Activated CD4-positive, alpha-beta T cell treated with anti-CD3 and anti-CD28 coated beads, Interleukin-2, amount 50 U/mL, for 24 hours (primary cell): ENCODE measurements around the gene STAP1.
A peak's percentile ranks its signal among the peaks of the same experiment; 100 is the strongest.

ENCODE experiments used
- DNase-seq, 2 donors: peaks; one replicate each; pipeline ENCODE4 v3.0.0-alpha.2; 2020; ENCODE audit warnings: low read depth in 1 of 2, low spot score in 1 of 2

STAP1 gene

DNA sequence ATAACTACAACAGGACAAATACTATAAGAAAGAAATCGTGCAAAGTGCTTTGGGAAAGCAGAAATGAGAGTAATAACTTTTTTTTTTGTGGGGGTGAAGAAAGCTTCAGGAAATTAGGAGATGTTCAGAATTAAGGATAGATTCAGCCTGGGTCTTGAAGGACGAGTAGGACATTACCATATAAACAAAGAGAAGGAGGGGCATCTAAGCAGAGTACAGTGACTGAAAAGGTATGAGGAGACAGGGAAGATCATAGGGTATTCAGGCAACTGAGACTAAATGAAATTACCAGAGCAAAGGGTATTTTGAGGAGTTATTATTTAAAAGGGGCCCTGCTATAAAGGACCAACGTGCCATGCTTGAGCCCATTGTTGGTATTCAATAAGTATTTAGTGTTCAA is 3.1 kb upstream of the STAP1 start:
- no peak for DNase-seq

- no peak for DNase-seq
Observed at GRCh38 chr4:67556436-67556835, 2.1 kb upstream of the STAP1 start.

DNA sequence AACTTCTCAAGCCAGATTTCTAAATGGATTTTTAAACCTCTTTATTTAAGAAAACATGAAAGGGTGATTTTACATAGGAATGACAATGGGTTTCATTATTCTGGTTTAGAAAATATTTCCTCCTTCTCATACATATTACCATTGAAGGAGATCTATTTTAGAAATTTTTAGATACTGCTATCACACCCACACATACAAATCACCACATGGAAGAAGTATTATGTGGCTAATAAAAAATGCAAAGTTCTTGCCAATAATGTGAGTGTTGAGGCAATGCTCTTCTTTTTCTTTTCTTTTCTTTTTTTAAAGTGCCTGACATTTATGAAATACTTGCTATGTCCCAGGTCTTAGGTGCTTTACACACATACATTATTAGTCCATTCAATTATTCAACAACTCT is 6.8 kb downstream of the STAP1 start:
- DNase-seq: no peak

- no peak for DNase-seq
Observed at GRCh38 chr4:67566335-67566734, 7.8 kb downstream of the STAP1 start.

- DNase-seq: no peak
Observed at GRCh38 chr4:67568820-67569219, 10.3 kb downstream of the STAP1 start.

DNA sequence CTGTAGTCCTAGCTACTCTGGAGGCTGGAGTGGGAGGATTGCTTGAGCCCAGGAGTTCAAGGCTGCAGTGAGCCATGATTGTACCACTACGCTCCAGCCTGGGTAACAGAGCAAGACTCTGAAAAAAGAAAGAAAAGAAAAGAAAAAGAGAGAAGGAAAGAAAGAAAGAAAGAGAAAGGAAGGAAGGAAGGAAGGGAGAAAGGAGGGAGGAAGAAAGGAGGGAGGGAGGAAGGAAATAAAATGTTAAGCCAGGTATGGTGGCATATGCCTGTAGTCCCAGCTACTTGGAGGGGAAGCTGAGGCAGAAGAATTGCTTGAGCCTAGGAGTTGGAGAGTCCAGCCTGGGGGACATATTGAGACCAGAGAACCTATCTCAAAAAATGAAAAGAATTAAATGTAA is 12.0 kb downstream of the STAP1 start:
- no peak for DNase-seq

DNA sequence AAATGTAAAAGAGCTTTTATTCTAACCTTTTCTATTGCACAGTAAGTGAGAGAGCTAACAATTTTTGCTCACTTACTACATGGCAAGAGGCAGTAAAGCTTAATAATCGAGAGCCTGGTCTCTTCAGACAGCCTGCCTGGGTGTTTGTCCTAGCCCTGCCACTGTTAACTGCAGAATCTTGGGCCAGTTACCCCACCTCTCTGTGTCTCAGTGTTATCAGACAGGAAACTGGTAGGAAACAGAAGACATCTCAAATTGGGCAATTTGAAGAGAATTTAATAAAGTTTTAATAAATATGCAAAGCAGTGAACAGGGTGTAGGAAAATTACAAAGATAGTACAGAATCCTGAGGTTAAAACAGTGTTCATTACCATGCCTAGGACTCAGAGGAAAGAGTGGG is 13.4 kb downstream of the STAP1 start:
- no peak for DNase-seq

DNA sequence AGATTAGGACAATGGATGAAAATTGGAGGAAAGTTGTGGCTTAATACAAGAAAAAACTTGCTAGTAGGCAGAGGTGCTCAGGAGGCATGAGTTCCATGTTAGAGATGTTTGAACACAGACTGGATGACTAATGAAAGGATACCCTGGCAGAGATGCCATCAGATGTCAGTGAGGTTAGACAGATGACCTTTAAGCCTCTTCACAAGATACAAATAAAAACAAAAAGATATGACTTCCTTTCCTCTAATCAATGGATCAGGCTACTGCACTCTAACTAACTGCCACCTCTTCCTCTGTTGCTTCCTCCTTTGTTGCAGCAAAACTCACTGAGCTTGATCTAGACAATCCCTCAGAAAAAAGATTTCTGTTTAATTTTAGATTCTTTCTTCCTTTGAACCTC is 14.7 kb downstream of the STAP1 start:
- no peak for DNase-seq

DNA sequence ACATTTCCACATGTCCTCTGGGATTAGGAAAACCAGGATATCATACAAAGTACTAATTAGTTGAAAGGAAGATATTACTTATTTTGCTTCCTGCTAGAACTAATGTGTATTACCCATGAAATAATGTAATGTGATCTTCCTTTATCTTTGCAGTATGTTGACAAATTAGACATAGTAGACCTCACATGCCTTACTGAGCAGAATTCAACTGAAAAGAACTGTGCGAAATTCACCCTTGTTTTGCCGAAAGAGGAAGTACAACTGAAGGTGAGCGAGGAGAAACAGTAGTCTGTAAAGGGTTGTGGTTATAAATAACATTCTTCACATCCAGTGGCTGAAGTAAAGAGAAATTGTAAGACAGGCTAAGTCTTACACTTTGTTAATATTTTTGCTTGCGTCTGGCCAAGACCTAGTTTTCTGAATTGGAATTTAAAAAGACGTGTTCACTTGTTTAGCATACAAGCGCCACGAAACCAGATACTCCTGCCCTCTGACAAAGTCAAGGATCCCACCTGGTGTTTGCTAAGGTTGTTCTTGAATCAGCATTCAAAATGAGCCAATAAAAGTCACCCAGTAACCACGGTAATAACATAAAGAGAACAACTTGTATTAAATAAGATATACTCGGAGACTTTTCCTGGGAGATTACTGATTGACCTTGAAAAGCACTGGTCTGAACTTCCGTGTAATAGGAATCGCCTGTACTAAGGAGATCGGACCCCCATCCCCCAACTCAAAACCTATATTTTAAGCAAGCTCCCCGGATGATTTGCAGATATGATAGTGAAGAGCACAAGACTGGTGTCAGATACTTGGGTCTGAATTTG is 16.9 kb downstream of the STAP1 start:
- DNase-seq: no peak

- no peak for DNase-seq
Observed at GRCh38 chr4:67576059-67576466, 17.5 kb downstream of the STAP1 start.

- no peak for DNase-seq
Observed at GRCh38 chr4:67576538-67576937, 18.0 kb downstream of the STAP1 start.

- no peak for DNase-seq
Observed at GRCh38 chr4:67580577-67580976, 22.1 kb downstream of the STAP1 start.

DNA sequence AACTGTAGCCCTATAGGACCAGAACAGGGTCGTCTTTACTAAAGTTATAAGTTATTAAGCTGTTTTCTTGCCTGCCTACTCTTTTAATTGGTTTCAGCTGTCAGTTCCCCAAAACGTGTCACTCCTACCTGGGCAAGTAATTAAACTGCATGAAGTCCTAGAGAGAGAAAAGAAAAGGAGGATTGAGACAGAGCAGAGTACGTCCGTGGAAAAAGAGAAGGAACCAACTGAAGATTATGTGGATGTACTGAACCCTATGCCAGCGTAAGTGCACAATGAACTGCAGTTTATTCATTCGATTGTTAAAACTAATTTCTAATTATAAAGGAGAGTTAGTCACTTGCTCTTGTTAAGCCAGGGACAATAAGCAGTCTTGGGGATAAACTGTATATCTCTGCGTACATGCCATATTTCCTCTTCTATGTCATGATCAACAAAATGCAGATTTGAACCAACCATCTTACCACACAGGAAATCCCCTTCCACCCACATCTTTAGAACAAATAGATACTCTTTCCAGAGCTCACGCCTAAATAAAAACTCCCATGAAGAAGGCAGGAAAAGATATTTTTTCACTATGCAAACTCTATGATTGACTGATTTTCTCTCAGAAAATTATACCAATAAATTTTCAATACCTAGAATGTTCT is 22.8 kb downstream of the STAP1 start:
- peak in 1 of 2 donors; percentile 17 for DNase-seq

GRCh38 chr4:67581913-67582312 is 23.4 kb downstream of the STAP1 start:
- no peak for DNase-seq

DNA sequence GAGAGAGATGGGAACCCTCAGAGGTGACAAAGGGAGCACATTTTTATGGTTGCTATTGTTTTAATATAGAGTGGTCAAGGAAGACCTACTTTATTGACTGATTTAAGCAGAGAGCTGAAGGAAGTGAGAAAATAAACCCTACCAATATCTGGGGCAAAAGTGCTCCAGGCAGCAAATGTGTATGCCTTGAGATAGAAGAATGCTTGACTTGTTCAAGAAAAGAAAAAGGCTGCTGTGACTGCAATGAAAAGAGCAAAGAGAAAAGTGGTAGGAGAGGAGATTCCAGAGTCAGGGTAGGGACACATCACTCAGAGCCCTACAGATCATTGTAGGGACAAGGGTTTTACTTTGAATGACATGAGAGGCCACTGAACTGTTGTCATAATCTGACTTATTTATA is 26.0 kb downstream of the STAP1 start:
- DNase-seq: no peak

DNA sequence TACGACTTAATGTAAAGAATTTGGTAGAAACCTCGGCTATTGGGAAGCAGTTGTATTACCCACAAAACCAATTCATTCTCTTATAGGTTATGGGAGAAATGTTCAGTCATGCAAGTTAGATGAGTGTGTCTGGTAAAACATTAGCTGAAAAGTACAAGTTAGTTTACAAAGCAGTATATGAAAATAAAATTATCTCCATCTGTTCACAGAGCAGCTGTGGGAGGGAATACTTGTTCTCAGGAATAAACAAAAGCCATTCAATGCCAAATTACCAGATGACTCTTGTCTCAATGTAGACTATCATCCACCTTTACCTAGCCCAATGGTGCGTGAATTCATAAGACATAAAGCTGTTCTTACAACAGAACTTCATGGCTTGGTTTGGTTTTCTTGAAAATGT is 28.6 kb downstream of the STAP1 start:
- DNase-seq: no peak

DNA sequence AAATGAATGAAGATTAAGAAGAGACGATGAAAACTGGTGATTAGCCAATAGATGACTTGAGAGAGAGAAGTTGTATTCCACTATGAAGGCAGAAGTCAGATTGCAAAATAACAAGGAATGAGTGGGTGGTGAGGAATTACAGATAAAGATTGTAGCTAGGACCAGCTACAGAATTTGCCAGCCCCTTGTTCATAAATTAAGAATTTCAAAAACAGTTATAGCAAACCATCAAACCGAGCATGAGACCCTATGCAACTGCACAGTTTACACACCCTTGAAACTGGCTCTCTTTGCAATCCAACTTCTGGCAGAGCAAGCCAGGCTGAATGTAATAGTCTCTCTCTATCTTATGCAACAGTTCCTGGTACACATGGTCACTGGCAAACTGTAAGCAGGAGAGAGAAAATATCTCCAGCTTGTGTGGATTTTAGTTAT is 35.2 kb downstream of the STAP1 start:
- no peak for DNase-seq

DNA sequence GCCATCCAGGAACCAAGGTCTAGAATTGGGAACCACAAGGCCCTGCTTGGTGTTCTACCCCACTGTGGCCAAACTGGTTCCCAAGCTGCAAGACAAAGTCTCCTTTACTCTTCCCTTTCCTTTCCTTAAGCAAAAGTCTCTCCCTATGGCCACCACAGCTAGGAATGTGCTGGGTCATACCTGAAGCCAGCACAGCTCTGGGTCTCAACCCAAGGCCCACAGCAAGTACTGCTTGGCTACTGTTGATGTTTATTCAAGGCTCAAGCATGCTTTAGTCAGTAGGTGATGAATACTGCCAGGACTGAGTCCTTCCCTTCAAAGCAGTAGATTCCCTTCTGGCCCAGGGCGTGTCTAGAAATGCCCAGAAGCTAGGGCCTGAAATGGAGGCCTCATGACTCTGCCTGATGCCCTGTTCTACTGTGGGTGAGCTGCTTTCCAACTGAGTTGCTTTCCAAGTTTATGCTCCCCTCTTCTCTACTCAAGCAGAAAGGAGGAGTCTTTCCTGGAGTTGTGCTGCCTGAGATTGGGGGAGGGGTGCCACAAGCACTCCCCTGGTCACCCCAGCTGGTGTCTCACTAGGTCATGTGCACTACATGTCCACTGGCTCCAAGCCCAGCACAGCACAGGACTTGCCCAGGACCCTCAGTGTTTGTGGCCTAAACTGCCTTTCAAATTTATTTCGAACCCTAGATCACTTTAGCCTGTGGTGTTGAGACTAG is 44.9 kb downstream of the STAP1 start:
- DNase-seq: no peak

DNA sequence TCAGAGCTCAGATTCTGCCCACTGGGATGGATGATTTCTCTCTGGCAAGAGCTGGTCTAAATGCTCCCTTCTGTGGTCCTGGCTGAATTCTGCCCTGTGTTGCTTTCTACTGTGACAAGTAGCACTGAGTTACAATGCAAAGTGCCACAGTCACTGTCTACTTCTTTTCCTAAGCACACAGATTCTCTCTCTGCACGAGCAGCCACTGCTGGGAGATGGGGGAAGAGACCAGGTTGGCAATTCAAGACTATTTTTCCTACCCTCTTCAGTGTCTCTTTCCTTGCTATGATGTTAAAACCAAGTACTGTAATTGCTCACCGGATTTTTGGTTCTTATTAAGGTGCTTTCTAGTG is 45.5 kb downstream of the STAP1 start:
- no peak for DNase-seq

DNA sequence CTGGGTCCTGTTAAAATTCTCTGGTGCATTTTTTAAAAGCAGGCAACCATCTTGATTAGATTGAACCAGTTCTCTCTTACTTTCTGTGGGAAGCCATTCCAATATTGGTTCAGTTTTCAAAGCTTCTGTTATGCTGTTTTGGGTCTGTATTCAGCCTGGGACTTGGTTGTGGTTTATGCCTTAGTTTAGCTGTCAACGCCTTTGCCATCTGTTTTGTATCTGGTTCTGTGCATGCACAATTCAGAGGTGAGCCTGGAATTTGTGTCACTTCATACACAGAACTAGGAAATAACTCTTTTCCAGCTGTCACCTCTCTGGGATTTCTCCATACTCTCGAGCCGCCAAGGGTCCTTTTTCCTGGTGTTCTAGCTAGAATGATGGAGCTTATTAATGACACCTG is 46.2 kb downstream of the STAP1 start:
- DNase-seq: no peak

GRCh38 chr4:67608027-67608426 is 49.5 kb downstream of the STAP1 start:
- no peak for DNase-seq

DNA sequence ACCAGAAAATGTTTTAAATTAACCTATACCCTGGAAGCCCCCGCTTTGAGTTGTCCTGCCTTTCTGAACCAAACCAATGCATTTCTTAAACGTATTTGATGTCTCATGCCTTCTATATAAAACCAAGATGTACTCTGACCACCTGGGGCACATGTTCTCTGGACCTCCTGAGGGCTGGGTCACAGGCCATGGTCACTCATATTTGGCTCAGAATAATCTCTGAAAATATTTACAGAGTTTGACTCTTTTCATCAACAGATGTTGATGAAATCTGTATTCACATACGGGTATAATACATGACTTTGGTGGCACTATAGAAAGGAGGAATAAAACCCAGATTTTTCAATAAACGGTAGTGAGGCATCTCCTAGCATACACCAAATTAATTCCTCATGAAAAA is 55.7 kb downstream of the STAP1 start:
- no peak for DNase-seq
